ENCODE data around the gene PRMT7.
A peak's percentile ranks its signal among the peaks of the same experiment; 100 is the strongest.

Gene PRMT7

GRCh38 chr16:68310774-68311511 lies at the start of gene PRMT7, which contains the start of gene SLC7A6OS:
Gene PRMT7 (plus strand): TSS chr16:68311019. CDS start chr16:68315980, 4,961 bp downstream.
Gene SLC7A6OS (minus strand): TSS chr16:68310946. CDS start chr16:68310926, 20 bp downstream.
- DNase-seq (ENCODE audit: low read depth, low spot score): peak; percentile 88

- no peak for DNase-seq (ENCODE audit: low read depth, low spot score)
Measured at GRCh38 chr16:68263559-68264127, 47.2 kb upstream of the PRMT7 start.

- peak; percentile 58 for DNase-seq (ENCODE audit: low read depth, low spot score)
Measured at GRCh38 chr16:68264128-68265077, 46.4 kb upstream of the PRMT7 start, which contains the start of gene SLC7A6. Gene SLC7A6 (plus strand): TSS chr16:68264526. CDS start chr16:68274727, 10,201 bp downstream.

GRCh38 chr16:68265078-68265920 lies 45.5 kb upstream of the PRMT7 start:
- no peak for DNase-seq (ENCODE audit: low read depth, low spot score)

GRCh38 chr16:68267612-68268405 lies 43.0 kb upstream of the PRMT7 start:
- DNase-seq (ENCODE audit: low read depth, low spot score): no peak

- DNase-seq (ENCODE audit: low read depth, low spot score): no peak
Measured at GRCh38 chr16:68269793-68270192, 41.0 kb upstream of the PRMT7 start.

GRCh38 chr16:68270353-68270752 lies 40.5 kb upstream of the PRMT7 start:
- DNase-seq (ENCODE audit: low read depth, low spot score): no peak

GRCh38 chr16:68272507-68273209 lies 38.2 kb upstream of the PRMT7 start:
- DNase-seq (ENCODE audit: low read depth, low spot score): no peak

- no peak for DNase-seq (ENCODE audit: low read depth, low spot score)
Measured at GRCh38 chr16:68273459-68273858, 37.4 kb upstream of the PRMT7 start.

GRCh38 chr16:68273896-68274295 lies 36.9 kb upstream of the PRMT7 start:
- DNase-seq (ENCODE audit: low read depth, low spot score): no peak

- DNase-seq (ENCODE audit: low read depth, low spot score): no peak
Measured at GRCh38 chr16:68274441-68274840, 36.4 kb upstream of the PRMT7 start.

GRCh38 chr16:68275611-68276191 lies 35.1 kb upstream of the PRMT7 start:
- DNase-seq (ENCODE audit: low read depth, low spot score): no peak

- DNase-seq (ENCODE audit: low read depth, low spot score): no peak
Measured at GRCh38 chr16:68276223-68276622, 34.6 kb upstream of the PRMT7 start.

- DNase-seq (ENCODE audit: low read depth, low spot score): no peak
Measured at GRCh38 chr16:68279726-68280558, 30.9 kb upstream of the PRMT7 start.

- no peak for DNase-seq (ENCODE audit: low read depth, low spot score)
Measured at GRCh38 chr16:68281368-68282063, 29.3 kb upstream of the PRMT7 start.

GRCh38 chr16:68282064-68282452 lies 28.8 kb upstream of the PRMT7 start:
- no peak for DNase-seq (ENCODE audit: low read depth, low spot score)

- no peak for DNase-seq (ENCODE audit: low read depth, low spot score)
Measured at GRCh38 chr16:68283346-68283745, 27.5 kb upstream of the PRMT7 start.

Measured in activated CD4-positive, CD25-positive, alpha-beta regulatory T cell treated with anti-CD3 and anti-CD28 coated beads, Interleukin-2, amount 50 U/mL, for 16 hours (primary cell).